HFFc6 (cell line): ENCODE results near the gene TPD52L1. TPM values are rescaled to one million over a fixed set of nuclear protein-coding genes. Genes with fewer than 3 reads are reported as not detected.

Experiments
- DNase-seq: peaks from one replicate; pipeline ENCODE4 v3.0.0-alpha.2; 2018
- H3K27ac Mint-ChIP-seq: 2 replicates; pipeline ENCODE4 v1.8.0; 2020; ENCODE audit warnings: mild to moderate bottlenecking, mixed read lengths
- H3K27me3 Mint-ChIP-seq: 2 replicates; pipeline ENCODE4 v1.8.0; 2021; ENCODE audit warnings: mild to moderate bottlenecking, moderate library complexity, mixed read lengths; ENCODE audit not compliant: insufficient read depth
- H3K36me3 Mint-ChIP-seq: 2 replicates; pipeline ENCODE4 v1.8.0; 2021; ENCODE audit warnings: low read depth, mixed read lengths
- H3K4me1 Mint-ChIP-seq: 2 replicates; pipeline ENCODE4 v1.8.0; 2020; ENCODE audit warnings: low read depth, mixed read lengths
- H3K4me3 Mint-ChIP-seq: 2 replicates; pipeline ENCODE4 v1.8.0; 2020; ENCODE audit warnings: mild to moderate bottlenecking, moderate library complexity, mixed read lengths
- H3K9me3 Mint-ChIP-seq: 2 replicates; pipeline ENCODE4 v1.8.0; 2020; ENCODE audit warnings: mild to moderate bottlenecking, mixed read lengths
- CTCF ChIP-seq: fragments of 200-600 bp; sonication (generic); IDR thresholded peaks from 2 replicates; pipeline ENCODE4 v1.5.0; 2021; ENCODE audit warnings: antibody characterized with exemption, mild to moderate bottlenecking
- total RNA-seq, 6 experiments: library from RNA; stranded (reverse); fragmentation: NEBNext Ultra II Directional; extraction: Animal tissue kit (Norgen Biotek cat#: 25700); gene quantifications; 2 replicates in 1 of 6; 3 replicates in 5 of 6; pipeline ENCODE4 v1.2.3, GENCODE V29; 2021

Gene TPD52L1
- total RNA-seq, 6 experiments from 2014 or later, result 11.0 to 36.8 (median 11.7) TPM

- TF ChIP-seq CTCF, result no peak
- H3K27ac Mint-ChIP-seq, result no peak overlapping the region
- peaks cover 30% of the 10 kb centered on the region for H3K4me1 Mint-ChIP-seq
- no peak overlapping the region for H3K4me3 Mint-ChIP-seq
- H3K9me3 Mint-ChIP-seq, result no peaks in the 10 kb centered on the region
- DNase-seq, result no peak
- no peaks in the 10 kb centered on the region; the same call in 1 of the 2 replicates for H3K27me3 Mint-ChIP-seq
- no peaks in the 10 kb centered on the region for H3K36me3 Mint-ChIP-seq
Observed at GRCh38 chr6:125212377-125212776, 58.8 kb downstream of the TPD52L1 start.

- H3K27ac Mint-ChIP-seq, result no peak overlapping the region
- no peaks in the 10 kb centered on the region; the same call in 1 of the 2 replicates for H3K27me3 Mint-ChIP-seq
- peaks cover 20% of the 10 kb centered on the region for H3K4me1 Mint-ChIP-seq
- TF ChIP-seq CTCF, result no peak
- H3K36me3 Mint-ChIP-seq, result no peaks in the 10 kb centered on the region
- no peaks in the 10 kb centered on the region for H3K9me3 Mint-ChIP-seq
- no peak for DNase-seq
- H3K4me3 Mint-ChIP-seq, result no peak overlapping the region
Observed at GRCh38 chr6:125213939-125214338, 60.4 kb downstream of the TPD52L1 start.

GRCh38 chr6:125215252-125215819 is 61.8 kb downstream of the TPD52L1 start:
- H3K9me3 Mint-ChIP-seq, result no peaks in the 10 kb centered on the region
- no peak for TF ChIP-seq CTCF
- no peak overlapping the region for H3K4me3 Mint-ChIP-seq
- peaks cover 29% of the 10 kb centered on the region for H3K4me1 Mint-ChIP-seq
- no peak overlapping the region for H3K27ac Mint-ChIP-seq
- no peak for DNase-seq
- no peaks in the 10 kb centered on the region for H3K36me3 Mint-ChIP-seq
- no peaks in the 10 kb centered on the region; the same call in 1 of the 2 replicates for H3K27me3 Mint-ChIP-seq

GRCh38 chr6:125216015-125216414 is 62.4 kb downstream of the TPD52L1 start:
- H3K9me3 Mint-ChIP-seq, result no peaks in the 10 kb centered on the region
- peaks cover 35% of the 10 kb centered on the region for H3K4me1 Mint-ChIP-seq

GRCh38 chr6:125217369-125217768 is 63.8 kb downstream of the TPD52L1 start:
- H3K27me3 Mint-ChIP-seq, result no peaks in the 10 kb centered on the region; the same call in 1 of the 2 replicates
- H3K4me1 Mint-ChIP-seq, result peaks cover 39% of the 10 kb centered on the region
- DNase-seq, result no peak
- no peaks in the 10 kb centered on the region for H3K36me3 Mint-ChIP-seq
- no peak for TF ChIP-seq CTCF
- H3K27ac Mint-ChIP-seq, result no peak overlapping the region
- no peaks in the 10 kb centered on the region for H3K9me3 Mint-ChIP-seq
- no peak overlapping the region for H3K4me3 Mint-ChIP-seq

More at GRCh38 chr6:125216015-125216414, 62.4 kb downstream of the TPD52L1 start:
- Mint-ChIP-seq H3K27ac (no peak overlapping the region), H3K27me3 (no peaks in the 10 kb centered on the region; the same call in 1 of the 2 replicates), H3K4me3 (no peak overlapping the region), H3K36me3 (no peaks in the 10 kb centered on the region)
- no peak for DNase-seq
- no peak for TF ChIP-seq CTCF
